Measurements from ENCODE around the gene OR12D1.

The OR12D1 gene

GRCh38 chr6:29466241-29466640 is 51.5 kb downstream of the OR12D1 start:
- no peak for DNase-seq

All from NCI-H2227 treated with DMSO at 0.1 percent for 48 hours (cell line).